ENCODE data around the gene GRIN1. TPM values are rescaled to one million over a fixed set of nuclear protein-coding genes. Genes with fewer than 3 reads are reported as not detected.

Gene GRIN1
- total RNA-seq, 1 experiment from 2014 or later = 2.9 TPM

DNA sequence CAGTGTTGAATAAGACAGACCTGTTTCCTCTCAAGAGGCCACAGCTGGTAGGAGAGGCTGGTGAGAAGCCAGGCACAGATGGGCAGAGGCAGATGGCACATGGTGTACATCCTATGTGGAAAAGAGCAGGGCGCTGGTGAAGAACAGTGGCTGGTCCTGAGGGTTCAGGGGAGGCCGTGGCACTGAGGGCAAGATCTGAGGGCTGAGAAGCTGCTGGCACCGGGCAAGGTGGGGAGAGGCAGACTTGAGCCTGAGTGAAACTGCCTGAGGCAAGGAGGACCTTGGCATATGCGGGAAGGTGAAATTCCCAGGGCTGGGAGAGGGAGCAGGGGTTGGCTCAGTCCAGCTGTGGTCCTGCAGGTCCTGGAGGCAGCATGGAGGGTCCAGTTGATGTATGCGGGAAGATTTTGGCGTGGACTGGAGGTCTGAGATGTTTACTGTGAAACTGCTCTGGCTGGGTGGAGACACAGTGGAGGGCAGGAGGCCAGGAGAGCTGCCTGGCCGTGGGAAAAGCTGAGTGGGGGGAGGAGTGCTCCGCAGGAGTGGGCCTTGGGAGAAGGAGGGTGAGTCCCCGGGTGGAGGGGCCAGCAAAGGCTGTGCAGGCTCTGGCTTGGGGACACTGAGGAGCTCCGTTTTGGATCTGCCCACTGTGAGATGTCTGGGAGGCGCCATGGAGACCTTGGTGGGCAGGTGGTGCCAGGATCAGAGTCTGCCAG lies 49.6 kb upstream of the GRIN1 start:
- H3K18ac ChIP-seq (ENCODE audit: insufficient read length, low read depth, low read length) = no peak overlapping the region
- no peak overlapping the region for H2AK5ac ChIP-seq (ENCODE audit: insufficient read length, low read length)
- H4K20me1 ChIP-seq (ENCODE audit: control insufficient read depth, insufficient read depth, insufficient read length) = no peaks in the 10 kb centered on the region
- Mint-ChIP-seq H3K27me3 (ENCODE audit: low read depth) (peaks cover 6% of the 10 kb centered on the region), H3K4me3 (peak overlapping the region in 1 of 2 experiments; percentile 7; a peak in 2 of 5 replicates), H3K4me1 (peaks cover 10 to 11% of the 10 kb centered on the region in 2 experiments), H3K36me3 (ENCODE audit: insufficient read depth in 1 of 3, low read depth in 3 of 3) (peaks cover 7 to 12% (median 10%) of the 10 kb centered on the region in 3 experiments; a peak in 6 of 7 replicates), H3K27ac (peak overlapping the region in 2 of 3 experiments; percentile 68 to 76; a peak in 3 of 7 replicates), H3K9me3 (no peaks in the 10 kb centered on the region)
- H2BK20ac ChIP-seq (ENCODE audit: low read depth, low read length, poor library complexity, severe bottlenecking) = no peak overlapping the region
- no peak overlapping the region for H2AFZ ChIP-seq (ENCODE audit: low read length)
- H4K91ac ChIP-seq (ENCODE audit: insufficient read length, low read depth, low read length) = no peak overlapping the region
- no peaks in the 10 kb centered on the region for H3K27me3 ChIP-seq (ENCODE audit: insufficient read depth, low read length)
- no peaks in the 10 kb centered on the region for H3K4me1 ChIP-seq (ENCODE audit: insufficient read depth, low read length)
- TF ChIP-seq, protein P1, sequence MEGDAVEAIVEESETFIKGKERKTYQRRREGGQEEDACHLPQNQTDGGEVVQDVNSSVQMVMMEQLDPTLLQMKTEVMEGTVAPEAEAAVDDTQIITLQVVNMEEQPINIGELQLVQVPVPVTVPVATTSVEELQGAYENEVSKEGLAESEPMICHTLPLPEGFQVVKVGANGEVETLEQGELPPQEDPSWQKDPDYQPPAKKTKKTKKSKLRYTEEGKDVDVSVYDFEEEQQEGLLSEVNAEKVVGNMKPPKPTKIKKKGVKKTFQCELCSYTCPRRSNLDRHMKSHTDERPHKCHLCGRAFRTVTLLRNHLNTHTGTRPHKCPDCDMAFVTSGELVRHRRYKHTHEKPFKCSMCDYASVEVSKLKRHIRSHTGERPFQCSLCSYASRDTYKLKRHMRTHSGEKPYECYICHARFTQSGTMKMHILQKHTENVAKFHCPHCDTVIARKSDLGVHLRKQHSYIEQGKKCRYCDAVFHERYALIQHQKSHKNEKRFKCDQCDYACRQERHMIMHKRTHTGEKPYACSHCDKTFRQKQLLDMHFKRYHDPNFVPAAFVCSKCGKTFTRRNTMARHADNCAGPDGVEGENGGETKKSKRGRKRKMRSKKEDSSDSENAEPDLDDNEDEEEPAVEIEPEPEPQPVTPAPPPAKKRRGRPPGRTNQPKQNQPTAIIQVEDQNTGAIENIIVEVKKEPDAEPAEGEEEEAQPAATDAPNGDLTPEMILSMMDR (conservative IDR thresholded peaks at IDR 0.05) = no peak
- H3K56ac ChIP-seq (ENCODE audit: insufficient read length, low read depth, low read length) = no peak overlapping the region
- H2BK12ac ChIP-seq (ENCODE audit: insufficient read length, low read depth, low read length) = no peak overlapping the region
- H3T11ph ChIP-seq (ENCODE audit: low read length) = no peak overlapping the region
- H4K8ac ChIP-seq (replicated peaks; ENCODE audit: insufficient read length, low read depth, low read length) = no peak overlapping the region
- H3K23ac ChIP-seq (ENCODE audit: insufficient read length, low read depth, low read length) = no peak overlapping the region
- H3K79me2 ChIP-seq (ENCODE audit: insufficient read depth, low read length) = no peaks in the 10 kb centered on the region
- no CpG with 5 or more reads among the region's 11 CpGs for WGBS (ENCODE audit: extremely low coverage, insufficient read length, low lambda C conversion rate)
- no peak overlapping the region for H3K4ac ChIP-seq (ENCODE audit: low read depth, low read length)
- H3K4me2 ChIP-seq (ENCODE audit: insufficient read depth, insufficient read length, low read length) = no peak overlapping the region
- no peak overlapping the region for H4K5ac ChIP-seq (ENCODE audit: insufficient read length, low read depth, low read length)
- no peak overlapping the region for H2BK5ac ChIP-seq (ENCODE audit: insufficient read length, low read length)
- H3K14ac ChIP-seq (ENCODE audit: insufficient read depth, low read length) = no peak overlapping the region; the same call in 1 of the 2 replicates
- no peak for DNase-seq
- H2BK15ac ChIP-seq (ENCODE audit: low read depth, low read length) = no peak overlapping the region
- no peaks in the 10 kb centered on the region for H3K9me3 ChIP-seq (ENCODE audit: control insufficient read depth, low read depth, low read length)
- no peak overlapping the region for H3K9ac ChIP-seq (ENCODE audit: extremely low read depth, insufficient read length, low read length)
- no peak overlapping the region for H3K27ac ChIP-seq (ENCODE audit: insufficient read length, low read depth, low read length)
- H2BK120ac ChIP-seq (ENCODE audit: low read depth, low read length, poor library complexity, severe bottlenecking) = no peak overlapping the region
- peaks cover 12% of the 10 kb centered on the region for H3K23me2 ChIP-seq (ENCODE audit: insufficient read length, low read depth, low read length, poor library complexity, severe bottlenecking)
- H3K79me1 ChIP-seq (ENCODE audit: insufficient read depth, low read depth, low read length, poor library complexity, severe bottlenecking) = no peaks in the 10 kb centered on the region

Data from H9 (cell line).